HG03139 (cell line): Measurements from ENCODE around the gene DNAAF1.
"Not testable (repeated sequence)": the region's sequence is repeated elsewhere in the genome, so short reads cannot be mapped to it uniquely, and the experiment has no call there.

ENCODE experiments used
- ATAC-seq: cut with Tn5 transposase; IDR thresholded peaks from one replicate; pipeline ENCODE4 v1.9.1; 2021; ENCODE audit not compliant: unreplicated experiment

Gene DNAAF1

GRCh38 chr16:84205123-84205522 is 60.0 kb downstream of the DNAAF1 start:
- not testable (repeated sequence) for ATAC-seq

- no peak for ATAC-seq
These were observed 61.0 kb downstream of the DNAAF1 start for GRCh38 chr16:84205976-84206691.

GRCh38 chr16:84207251-84207650 is 62.1 kb downstream of the DNAAF1 start:
- no peak for ATAC-seq

- no peak for ATAC-seq
These were observed 62.8 kb downstream of the DNAAF1 start for GRCh38 chr16:84207879-84208278.

- no peak for ATAC-seq
These were observed 64.9 kb downstream of the DNAAF1 start for GRCh38 chr16:84209989-84210388.

GRCh38 chr16:84212154-84212553 is 67.0 kb downstream of the DNAAF1 start:
- no peak for ATAC-seq

- no peak for ATAC-seq
These were observed 67.5 kb downstream of the DNAAF1 start for GRCh38 chr16:84212631-84213030.

- ATAC-seq: no peak
These were observed 69.5 kb downstream of the DNAAF1 start for GRCh38 chr16:84214451-84215066.

- no peak for ATAC-seq
These were observed 70.4 kb downstream of the DNAAF1 start for GRCh38 chr16:84215531-84215930.

- ATAC-seq: not testable (repeated sequence)
These were observed 71.0 kb downstream of the DNAAF1 start for GRCh38 chr16:84216144-84216543.

GRCh38 chr16:84218176-84218823 is 73.2 kb downstream of the DNAAF1 start:
- no peak for ATAC-seq

GRCh38 chr16:84218956-84219355 is 73.8 kb downstream of the DNAAF1 start:
- no peak for ATAC-seq

- no peak for ATAC-seq
These were observed 75.7 kb downstream of the DNAAF1 start for GRCh38 chr16:84220851-84221250.

- no peak for ATAC-seq
These were observed 78.3 kb downstream of the DNAAF1 start for GRCh38 chr16:84223456-84223855.

- ATAC-seq: no peak
These were observed 79.4 kb downstream of the DNAAF1 start for GRCh38 chr16:84224554-84224953.

- no peak for ATAC-seq
These were observed 80.0 kb downstream of the DNAAF1 start for GRCh38 chr16:84225126-84225525.

GRCh38 chr16:84225571-84225970 is 80.5 kb downstream of the DNAAF1 start:
- no peak for ATAC-seq

GRCh38 chr16:84226026-84226425 is 80.9 kb downstream of the DNAAF1 start:
- ATAC-seq: no peak
